MCF 10A (cell line): ENCODE measurements around the gene RASA2. TPM values are rescaled to one million over a fixed set of nuclear protein-coding genes. Genes with fewer than 3 reads are reported as not detected.

Experiments
- BruUV-seq: library from RNA; stranded (reverse); fragments of 400-500 nt; replicated peaks from 2 replicates; lab custom pipeline; 2021; lab: Mats Ljungman, UMichigan
- CTCF ChIA-PET: fragments of 300-600 bp; sonication (Branson Sonifier 250); formaldehyde crosslinking; extraction: SDS; loops from one replicate; lab custom pipeline; 2021; ENCODE audit warnings: antibody characterized with exemption, inconsistent platforms; lab: Yijun Ruan, JAX
- POLR2A ChIA-PET: fragments of 300-600, 350-650 bp; sonication (Branson Sonifier 250); formaldehyde crosslinking; extraction: SDS; loops from one replicate; lab custom pipeline; 2020; ENCODE audit warnings: antibody characterized with exemption, inconsistent platforms; lab: Yijun Ruan, JAX
- DNase-seq: peaks from one replicate; pipeline ENCODE4 v3.0.0-alpha.2; 2018; ENCODE audit not compliant: unreplicated experiment
- H3K27ac Mint-ChIP-seq: one replicate; pipeline ENCODE4 v1.8.0; 2022; ENCODE audit warnings: mild to moderate bottlenecking, low read depth, mixed read lengths; ENCODE audit not compliant: unreplicated experiment
- H3K27me3 Mint-ChIP-seq: one replicate; pipeline ENCODE4 v1.8.0; 2022; ENCODE audit warnings: mixed read lengths; ENCODE audit not compliant: insufficient read depth, unreplicated experiment
- H3K36me3 Mint-ChIP-seq: one replicate; pipeline ENCODE4 v1.8.0; 2022; ENCODE audit warnings: mild to moderate bottlenecking, moderate library complexity, mixed read lengths; ENCODE audit not compliant: insufficient read depth, unreplicated experiment
- H3K4me1 Mint-ChIP-seq: one replicate; pipeline ENCODE4 v1.8.0; 2022; ENCODE audit warnings: mixed read lengths; ENCODE audit not compliant: insufficient read depth, unreplicated experiment
- H3K4me3 Mint-ChIP-seq: one replicate; pipeline ENCODE4 v1.8.0; 2022; ENCODE audit warnings: mild to moderate bottlenecking, moderate library complexity, mixed read lengths; ENCODE audit not compliant: unreplicated experiment
- H3K9me3 Mint-ChIP-seq: one replicate; pipeline ENCODE4 v1.8.0; 2022; ENCODE audit warnings: mixed read lengths; ENCODE audit not compliant: unreplicated experiment
- CTCF ChIP-seq: fragments of 200-600 bp; IDR thresholded peaks from one replicate; pipeline ENCODE4 v1.8.0; 2022; ENCODE audit warnings: antibody characterized with exemption, mild to moderate bottlenecking; ENCODE audit not compliant: unreplicated experiment
- intact Hi-C: fragments of 100-400 bp; cut with micrococcal nuclease; formaldehyde crosslinking; loops from 2 replicates; pipeline ENCODE4 v1.14.1; 2022
- total RNA-seq: library from RNA; stranded (reverse); gene quantifications from 2 replicates; pipeline ENCODE4 v1.2.3, GENCODE V29; 2022

The RASA2 gene
- total RNA-seq, 1 experiment from 2014 or later, result 19.5 TPM

- DNase-seq, result no peak
- no peaks in the 10 kb centered on the region for H3K9me3 Mint-ChIP-seq
- no peaks in the 10 kb centered on the region for H3K27me3 Mint-ChIP-seq
- no TSS peak for BruUV-seq
- no peak overlapping the region for H3K4me3 Mint-ChIP-seq
- no peak for TF ChIP-seq CTCF
- intact Hi-C loops, result no loop called here
- no peak overlapping the region for H3K27ac Mint-ChIP-seq
- ChIA-PET POLR2A (interaction anchor here (0.6 to 1.6 kb wide), 4 partner anchors 12 to 103 kb away, joined by 3 to 6 read pairs (median 3); no protein-coding TSS in a partner anchor), CTCF (interaction anchor here (0.7 to 9.2 kb wide), 7 partner anchors 86 to 295 kb away, joined by 3 to 342 read pairs (median 4); no protein-coding TSS in a partner anchor)
- H3K4me1 Mint-ChIP-seq, result no peaks in the 10 kb centered on the region
- peaks cover 11% of the 10 kb centered on the region for H3K36me3 Mint-ChIP-seq
Measured at GRCh38 chr3:141557961-141558706, 71.3 kb downstream of the RASA2 start.

GRCh38 chr3:141561426-141562034 is 74.7 kb downstream of the RASA2 start:
- Mint-ChIP-seq H3K4me1 (no peaks in the 10 kb centered on the region), H3K9me3 (no peaks in the 10 kb centered on the region), H3K27ac (no peak overlapping the region), H3K36me3 (peaks cover 11% of the 10 kb centered on the region), H3K27me3 (no peaks in the 10 kb centered on the region), H3K4me3 (no peak overlapping the region)
- peak; percentile 88 for TF ChIP-seq CTCF
- intact Hi-C loops, result loop anchor here (1.0 to 2.0 kb wide), 5 partner anchors 87 to 259 kb away; no protein-coding TSS in a partner anchor
- ChIA-PET POLR2A (interaction anchor here (0.5 to 2.6 kb wide), 6 partner anchors 75 to 307 kb away, joined by 3 to 16 read pairs (median 4); partner anchors contain the start of gene RASA2), CTCF (interaction anchor here (0.7 to 9.2 kb wide), 33 partner anchors 8 to 1337 kb away, joined by 3 to 342 read pairs (median 4); partner anchors contain the start of gene RASA2)
- no TSS peak for BruUV-seq
- DNase-seq, result peak; percentile 64

GRCh38 chr3:141564241-141564640 is 77.4 kb downstream of the RASA2 start:
- BruUV-seq, result no TSS peak
- no peak overlapping the region for H3K4me3 Mint-ChIP-seq
- H3K36me3 Mint-ChIP-seq, result peaks cover 11% of the 10 kb centered on the region
- TF ChIP-seq CTCF, result no peak
- no peaks in the 10 kb centered on the region for H3K4me1 Mint-ChIP-seq
- no peaks in the 10 kb centered on the region for H3K9me3 Mint-ChIP-seq
- CTCF ChIA-PET, result interaction anchor here (1.7 to 9.2 kb wide), 2 partner anchors 12 to 107 kb away, joined by 9 to 342 read pairs; no protein-coding TSS in a partner anchor
- DNase-seq, result no peak
- H3K27ac Mint-ChIP-seq, result no peak overlapping the region
- intact Hi-C loops, result no loop called here
- POLR2A ChIA-PET, result no interaction called here
- H3K27me3 Mint-ChIP-seq, result no peaks in the 10 kb centered on the region

- Mint-ChIP-seq H3K36me3 (peaks cover 18% of the 10 kb centered on the region), H3K4me3 (no peak overlapping the region), H3K27ac (no peak overlapping the region), H3K27me3 (no peaks in the 10 kb centered on the region), H3K4me1 (no peaks in the 10 kb centered on the region), H3K9me3 (no peaks in the 10 kb centered on the region)
- no TSS peak for BruUV-seq
- ChIA-PET CTCF (interaction anchor here (0.6 to 3.4 kb wide), 7 partner anchors 9 to 116 kb away, joined by 3 to 15 read pairs (median 3); no protein-coding TSS in a partner anchor), POLR2A (interaction anchor here (0.6 to 0.7 kb wide), 3 partner anchors 13 to 798 kb away, joined by 3 to 5 read pairs (median 3); no protein-coding TSS in a partner anchor)
- DNase-seq, result no peak
- intact Hi-C loops, result loop anchor here (10.0 kb wide), 2 partner anchors 305 to 705 kb away; partner anchors contain the start of gene ATP1B3
- TF ChIP-seq CTCF, result no peak
Measured at GRCh38 chr3:141570068-141570467, 83.2 kb downstream of the RASA2 start.
